Measurements from ENCODE around the gene CYP2B6.
"Not testable (repeated sequence)": the region's sequence is repeated elsewhere in the genome, so short reads cannot be mapped to it uniquely, and the experiment has no call there.

CYP2B6 gene

GRCh38 chr19:41031916-41032315 lies 40.8 kb downstream of the CYP2B6 start:
- DNase-seq (ENCODE audit: low spot score): no peak

GRCh38 chr19:41033324-41033723 lies 42.2 kb downstream of the CYP2B6 start:
- not testable (repeated sequence) for DNase-seq (ENCODE audit: low spot score)

GRCh38 chr19:41039806-41040205 lies 48.7 kb downstream of the CYP2B6 start:
- DNase-seq (ENCODE audit: low spot score): no peak

- DNase-seq (ENCODE audit: low spot score): not testable (repeated sequence)
Observed at GRCh38 chr19:41045095-41045494, 54.0 kb downstream of the CYP2B6 start.

GRCh38 chr19:41050426-41050825 lies 59.3 kb downstream of the CYP2B6 start:
- DNase-seq (ENCODE audit: low spot score): no peak

- not testable (repeated sequence) for DNase-seq (ENCODE audit: low spot score)
Observed at GRCh38 chr19:41052162-41052561, 61.1 kb downstream of the CYP2B6 start.

- not testable (repeated sequence) for DNase-seq (ENCODE audit: low spot score)
Observed at GRCh38 chr19:41053331-41053730, 62.2 kb downstream of the CYP2B6 start.

- peak; percentile 49 for DNase-seq (ENCODE audit: low spot score)
Observed at GRCh38 chr19:41064974-41065569, 74.0 kb downstream of the CYP2B6 start.
